Measurements from ENCODE around the gene PARVB.

DNA sequence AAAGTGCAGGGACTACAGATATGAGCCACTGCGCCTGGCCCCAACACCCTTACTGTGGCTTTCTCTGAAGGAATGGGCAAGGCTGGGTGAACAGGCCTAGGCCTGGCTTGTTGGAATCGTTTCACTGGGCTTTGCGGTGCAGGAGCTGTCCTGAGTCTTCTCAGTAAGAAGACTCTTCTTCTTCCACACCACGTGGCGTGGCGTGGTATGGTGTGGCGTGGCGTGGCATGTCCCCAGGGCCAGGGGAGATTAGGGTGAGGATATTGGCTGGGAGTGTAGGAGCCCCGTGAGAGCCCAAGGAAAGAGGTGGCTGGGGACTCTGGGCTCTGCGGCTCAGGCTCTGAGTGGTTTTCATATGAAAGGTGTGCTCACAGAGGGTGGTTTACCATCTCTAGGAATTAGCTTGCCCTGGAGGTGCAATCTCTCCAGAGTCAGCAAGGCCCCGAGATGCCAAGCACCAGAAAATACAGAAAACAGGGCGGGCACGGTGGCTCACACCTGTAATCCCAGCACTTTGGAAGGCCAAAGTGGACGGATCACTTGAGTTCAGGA lies 70.7 kb downstream of the PARVB start:
- TF ChIP-seq, protein P1, sequence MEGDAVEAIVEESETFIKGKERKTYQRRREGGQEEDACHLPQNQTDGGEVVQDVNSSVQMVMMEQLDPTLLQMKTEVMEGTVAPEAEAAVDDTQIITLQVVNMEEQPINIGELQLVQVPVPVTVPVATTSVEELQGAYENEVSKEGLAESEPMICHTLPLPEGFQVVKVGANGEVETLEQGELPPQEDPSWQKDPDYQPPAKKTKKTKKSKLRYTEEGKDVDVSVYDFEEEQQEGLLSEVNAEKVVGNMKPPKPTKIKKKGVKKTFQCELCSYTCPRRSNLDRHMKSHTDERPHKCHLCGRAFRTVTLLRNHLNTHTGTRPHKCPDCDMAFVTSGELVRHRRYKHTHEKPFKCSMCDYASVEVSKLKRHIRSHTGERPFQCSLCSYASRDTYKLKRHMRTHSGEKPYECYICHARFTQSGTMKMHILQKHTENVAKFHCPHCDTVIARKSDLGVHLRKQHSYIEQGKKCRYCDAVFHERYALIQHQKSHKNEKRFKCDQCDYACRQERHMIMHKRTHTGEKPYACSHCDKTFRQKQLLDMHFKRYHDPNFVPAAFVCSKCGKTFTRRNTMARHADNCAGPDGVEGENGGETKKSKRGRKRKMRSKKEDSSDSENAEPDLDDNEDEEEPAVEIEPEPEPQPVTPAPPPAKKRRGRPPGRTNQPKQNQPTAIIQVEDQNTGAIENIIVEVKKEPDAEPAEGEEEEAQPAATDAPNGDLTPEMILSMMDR (IDR thresholded peaks at IDR 0.05), result no peak
- TF ChIP-seq POLR2A (IDR thresholded peaks at IDR 0.05) (no peak), EP300 (IDR thresholded peaks at IDR 0.05) (no peak)
